DND-41 (cell line): ENCODE data around the gene LDB1.

ENCODE experiments used
- CTCF ChIP-seq: IDR thresholded peaks from 2 replicates; pipeline ENCODE4 v1.5.1; 2012; ENCODE audit warnings: borderline replicate concordance, low read length, moderate library complexity, mild to moderate bottlenecking; ENCODE audit not compliant: poor library complexity, severe bottlenecking; ENCODE audit errors: extremely low read depth
- EZH2 ChIP-seq: IDR thresholded peaks from 3 replicates; pipeline ENCODE4 v1.6.1; 2012; ENCODE audit warnings: borderline replicate concordance, low read depth, mild to moderate bottlenecking, moderate library complexity, low read length, inconsistent platforms; ENCODE audit not compliant: severe bottlenecking

GRCh38 chr10:102140218-102140617 lies 20.1 kb upstream of the LDB1 start:
- TF ChIP-seq CTCF, result no peak
- no peak for TF ChIP-seq EZH2
